ENCODE data around the gene HTRA1. TPM values are rescaled to one million over a fixed set of nuclear protein-coding genes. Genes with fewer than 3 reads are reported as not detected.
A peak's percentile ranks its signal among the peaks of the same experiment; 100 is the strongest.

HTRA1 gene
- total and polyA plus RNA-seq, 9 of the 15 experiments (the other 6 are each of a cell fraction or from before 2014, with no cell fraction given) = 0.06 to 0.16 (median 0.13) TPM; not detected in 5

GRCh38 chr10:122435212-122435827, 26.0 kb upstream of the HTRA1 start (continued):
- TF ChIP-seq REST (IDR thresholded peaks at IDR 0.05; ENCODE audit: borderline replicate concordance) = peak; percentile 50; the same call in 1 of the 2 replicates
- TF ChIP-seq REST (CRISPR knock-in tag; IDR thresholded peaks at IDR 0.05; ENCODE audit: low read depth) = no peak
- TF ChIP-seq ZSCAN29 (IDR thresholded peaks at IDR 0.05) = no peak
- no peak for TF ChIP-seq ZBTB1 (CRISPR knock-in tag; IDR thresholded peaks at IDR 0.05; ENCODE audit: borderline replicate concordance, low read depth)
- peak in 2 of 3 experiments; percentile 19 to 62; a peak in 4 of 6 replicates for TF ChIP-seq CTCF (IDR thresholded peaks at IDR 0.05 in 2 of 3, conservative IDR thresholded peaks at IDR 0.05 in 1 of 3; ENCODE audit: insufficient read depth in 2 of 3, low read depth in 1 of 3, low read length in 3 of 3)
- TF ChIP-seq SMC3 (conservative IDR thresholded peaks at IDR 0.05; ENCODE audit: insufficient read depth, low read depth, low read length) = 0 out of 2 replicates have a peak, but pooled peaks have one; percentile 15
- no peak for TF ChIP-seq BRCA1 (IDR thresholded peaks at IDR 0.05)
- TF ChIP-seq BRCA1 (CRISPR knock-in tag; IDR thresholded peaks at IDR 0.05) = no peak
- no peak for TF ChIP-seq ZNF384 (IDR thresholded peaks at IDR 0.05; ENCODE audit: low read depth, low read length)
- no peak for TF ChIP-seq MAFF (IDR thresholded peaks at IDR 0.05; ENCODE audit: low read length)
- TF ChIP-seq ZNF507 (tag; conservative IDR thresholded peaks at IDR 0.05) = no peak
- no peak for TF ChIP-seq ZHX1 (conservative IDR thresholded peaks at IDR 0.05; ENCODE audit: low read length)
- no peak for TF ChIP-seq MXI1 (IDR thresholded peaks at IDR 0.05; ENCODE audit: low read depth, low read length)
- 0 out of 2 replicates have a peak, but pooled peaks have one; percentile 40 for TF ChIP-seq ARID3A (IDR thresholded peaks at IDR 0.05; ENCODE audit: borderline replicate concordance, low read depth, low read length)

All from K562 (cell line).